ENCODE data around the gene SSR3.
A peak's percentile ranks its signal among the peaks of the same experiment; 100 is the strongest.

The SSR3 gene

GRCh38 chr3:156579427-156579851 lies 24.5 kb upstream of the SSR3 start:
- no peaks in the 10 kb centered on the region for H3K9me2 ChIP-seq (replicated peaks; ENCODE audit: low read depth, low read length)
- no peaks in the 10 kb centered on the region for H3K27me3 ChIP-seq (ENCODE audit: insufficient read depth, low read length, poor library complexity, severe bottlenecking)
- H3K9ac ChIP-seq (ENCODE audit: low read depth, low read length, poor library complexity, severe bottlenecking), result no peak overlapping the region
- peaks cover 10% of the 10 kb centered on the region for H3K4me1 ChIP-seq (ENCODE audit: insufficient read depth, low read length, poor library complexity, severe bottlenecking)
- no peak overlapping the region for H3K4me3 ChIP-seq (ENCODE audit: low read length, poor library complexity, severe bottlenecking)
- no peaks in the 10 kb centered on the region for H4K20me1 ChIP-seq (ENCODE audit: insufficient read depth, low read length, poor library complexity, severe bottlenecking)
- 0 out of 2 replicates have a peak overlapping the region, but pooled peaks have one; percentile 28 for H2AFZ ChIP-seq (ENCODE audit: low read length)
- TF ChIP-seq EZH2phosphoT487 (IDR thresholded peaks at IDR 0.05; ENCODE audit: borderline replicate concordance) (no peak), CTCF (conservative IDR thresholded peaks at IDR 0.05; ENCODE audit: low read length) (no peak)
- H3K9me3 ChIP-seq (ENCODE audit: insufficient read depth, low read depth, low read length), result no peaks in the 10 kb centered on the region
- no peak overlapping the region for H3K4me2 ChIP-seq (ENCODE audit: low read depth, low read length, poor library complexity, severe bottlenecking)
- H3F3A ChIP-seq (ENCODE audit: low read depth), result no peaks in the 10 kb centered on the region
- no peaks in the 10 kb centered on the region for H3K36me3 ChIP-seq (ENCODE audit: insufficient read depth, low read length)
- no peaks in the 10 kb centered on the region for H3K79me2 ChIP-seq (ENCODE audit: insufficient read depth, low read length)

DNA sequence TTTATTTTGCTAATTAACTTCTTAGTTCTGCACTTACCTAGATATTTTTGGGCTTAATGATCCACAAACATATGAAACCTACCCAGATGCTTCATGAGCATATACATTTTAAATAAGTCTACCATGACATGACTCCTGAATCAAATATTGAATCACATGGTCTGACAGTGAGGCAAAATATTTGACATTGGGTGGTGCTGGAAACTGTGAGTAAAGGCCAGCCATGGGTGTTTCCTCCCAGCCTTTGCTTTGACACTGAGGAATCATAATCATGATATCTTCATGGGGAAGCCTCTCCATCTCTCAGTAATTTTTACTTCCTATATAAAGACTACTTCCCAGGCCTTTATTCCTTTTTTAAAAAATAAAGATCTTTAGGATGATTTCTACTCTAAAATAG lies 22.8 kb upstream of the SSR3 start:
- TF ChIP-seq CTCF (conservative IDR thresholded peaks at IDR 0.05; ENCODE audit: low read length) (no peak), EZH2phosphoT487 (IDR thresholded peaks at IDR 0.05; ENCODE audit: borderline replicate concordance) (no peak)
- no peaks in the 10 kb centered on the region for H4K20me1 ChIP-seq (ENCODE audit: insufficient read depth, low read length, poor library complexity, severe bottlenecking)
- no peak overlapping the region for H3K9ac ChIP-seq (ENCODE audit: low read depth, low read length, poor library complexity, severe bottlenecking)
- no peaks in the 10 kb centered on the region for H3K9me2 ChIP-seq (replicated peaks; ENCODE audit: low read depth, low read length)
- no peak overlapping the region for H2AFZ ChIP-seq (ENCODE audit: low read length)
- H3K27me3 ChIP-seq (ENCODE audit: insufficient read depth, low read length, poor library complexity, severe bottlenecking), result no peaks in the 10 kb centered on the region
- no peaks in the 10 kb centered on the region for H3K4me1 ChIP-seq (ENCODE audit: insufficient read depth, low read length, poor library complexity, severe bottlenecking)
- H3K4me2 ChIP-seq (ENCODE audit: low read depth, low read length, poor library complexity, severe bottlenecking), result no peak overlapping the region
- H3K79me2 ChIP-seq (ENCODE audit: insufficient read depth, low read length), result no peaks in the 10 kb centered on the region
- H3K4me3 ChIP-seq (ENCODE audit: low read length, poor library complexity, severe bottlenecking), result no peak overlapping the region
- H3K9me3 ChIP-seq (ENCODE audit: insufficient read depth, low read depth, low read length), result no peaks in the 10 kb centered on the region
- H3K36me3 ChIP-seq (ENCODE audit: insufficient read depth, low read length), result no peaks in the 10 kb centered on the region
- H3F3A ChIP-seq (ENCODE audit: low read depth), result no peaks in the 10 kb centered on the region

- Histone ChIP-seq H3K9me2 (replicated peaks; ENCODE audit: low read depth, low read length) (no peaks in the 10 kb centered on the region), H3K27me3 (ENCODE audit: insufficient read depth, low read length, poor library complexity, severe bottlenecking) (no peaks in the 10 kb centered on the region), H3K9me3 (ENCODE audit: insufficient read depth, low read depth, low read length) (no peaks in the 10 kb centered on the region), H3K4me1 (ENCODE audit: insufficient read depth, low read length, poor library complexity, severe bottlenecking) (no peaks in the 10 kb centered on the region), H3K36me3 (ENCODE audit: insufficient read depth, low read length) (no peaks in the 10 kb centered on the region), H2AFZ (ENCODE audit: low read length) (0 out of 2 replicates have a peak overlapping the region, but pooled peaks have one; percentile 6), H3K79me2 (ENCODE audit: insufficient read depth, low read length) (no peaks in the 10 kb centered on the region), H3K9ac (ENCODE audit: low read depth, low read length, poor library complexity, severe bottlenecking) (no peak overlapping the region), H3F3A (ENCODE audit: low read depth) (no peaks in the 10 kb centered on the region), H3K4me2 (ENCODE audit: low read depth, low read length, poor library complexity, severe bottlenecking) (no peak overlapping the region), H3K4me3 (ENCODE audit: low read length, poor library complexity, severe bottlenecking) (no peak overlapping the region), H4K20me1 (ENCODE audit: insufficient read depth, low read length, poor library complexity, severe bottlenecking) (no peaks in the 10 kb centered on the region)
- TF ChIP-seq CTCF (conservative IDR thresholded peaks at IDR 0.05; ENCODE audit: low read length) (no peak; the same call in 1 of the 2 replicates), EZH2phosphoT487 (IDR thresholded peaks at IDR 0.05; ENCODE audit: borderline replicate concordance) (no peak)
Measured at GRCh38 chr3:156576651-156577348, 21.9 kb upstream of the SSR3 start.
